LHCN-M2 (cell line): ENCODE measurements around the gene COL23A1. TPM values are rescaled to one million over a fixed set of nuclear protein-coding genes. Genes with fewer than 3 reads are reported as not detected.
"Not testable (repeated sequence)": the region's sequence is repeated elsewhere in the genome, so short reads cannot be mapped to it uniquely, and the experiment has no call there.

Experiments used
- DNase-seq: peaks from one replicate; pipeline ENCODE4 v3.0.0-alpha.2; 2012; ENCODE audit warnings: low read depth
- total RNA-seq: library from RNA; depleted of rRNA; stranded (reverse); fragments of >200 nt; gene quantifications from 2 replicates; pipeline ENCODE4 v1.2.3, GENCODE V29; 2014

Gene COL23A1
- total RNA-seq, 1 experiment from 2014 or later: not detected

GRCh38 chr5:178307267-178308045, 282.7 kb downstream of the COL23A1 start:
- no peak for DNase-seq

- DNase-seq: no peak
Measured at GRCh38 chr5:178306430-178307225, 283.6 kb downstream of the COL23A1 start.

- DNase-seq: no peak
Measured at GRCh38 chr5:178305801-178306200, 284.4 kb downstream of the COL23A1 start.

- DNase-seq: no peak
Measured at GRCh38 chr5:178304761-178305645, 285.2 kb downstream of the COL23A1 start.

- DNase-seq: no peak
Measured at GRCh38 chr5:178304016-178304415, 286.2 kb downstream of the COL23A1 start.

GRCh38 chr5:178302321-178302720, 287.9 kb downstream of the COL23A1 start:
- DNase-seq: not testable (repeated sequence)

- DNase-seq: no peak
Measured at GRCh38 chr5:178301641-178302040, 288.6 kb downstream of the COL23A1 start.

- no peak for DNase-seq
Measured at GRCh38 chr5:178298283-178298807, 291.8 kb downstream of the COL23A1 start.

GRCh38 chr5:178297751-178298150, 292.4 kb downstream of the COL23A1 start:
- no peak for DNase-seq

- DNase-seq: no peak
Measured at GRCh38 chr5:178296066-178296465, 294.1 kb downstream of the COL23A1 start.

- no peak for DNase-seq
Measured at GRCh38 chr5:178295589-178295988, 294.6 kb downstream of the COL23A1 start.

- DNase-seq: no peak
Measured at GRCh38 chr5:178293815-178294214, 296.4 kb downstream of the COL23A1 start.

- no peak for DNase-seq
Measured at GRCh38 chr5:178293400-178293799, 296.8 kb downstream of the COL23A1 start.

- no peak for DNase-seq
Measured at GRCh38 chr5:178292826-178293205, 297.4 kb downstream of the COL23A1 start.

GRCh38 chr5:178291969-178292825, 298.0 kb downstream of the COL23A1 start:
- no peak for DNase-seq

- DNase-seq: no peak
Measured at GRCh38 chr5:178291161-178291561, 299.0 kb downstream of the COL23A1 start.

GRCh38 chr5:178290376-178290775, 299.8 kb downstream of the COL23A1 start:
- DNase-seq: no peak

GRCh38 chr5:178289438-178289837, 300.8 kb downstream of the COL23A1 start:
- DNase-seq: no peak

GRCh38 chr5:178288401-178289368, 301.5 kb downstream of the COL23A1 start:
- DNase-seq: peak; percentile 3

GRCh38 chr5:178287791-178288105, 302.4 kb downstream of the COL23A1 start:
- no peak for DNase-seq
